HEK293 (cell line): ENCODE measurements around the gene TLK1.

Source experiments
- CTCF ChIA-PET: fragments of 350-600 bp; formaldehyde crosslinking; extraction: SDS; loops from one replicate; lab custom pipeline; 2021; ENCODE audit warnings: antibody characterized with exemption; lab: Yijun Ruan, JAX
- POLR2A ChIA-PET: fragments of 300-600 bp; formaldehyde crosslinking; extraction: SDS; loops from one replicate; lab custom pipeline; 2020; ENCODE audit warnings: antibody characterized with exemption, inconsistent platforms; lab: Yijun Ruan, JAX
- H3K27ac ChIP-seq: fragments of 200-500 bp; sonication (Bioruptor generic); 2 replicates; pipeline ENCODE4 v1.5.1; 2014; ENCODE audit warnings: low read depth, low read length, control low read depth, inconsistent platforms; ENCODE audit errors: extremely low read depth
- H3K36me3 ChIP-seq, 2 experiments: fragments of 200-500 bp in 1 of 2; sonication (Bioruptor generic) in 1 of 2; 1 replicate in 1 of 2; 2 replicates in 1 of 2; pipeline ENCODE4 v1.5.1; 2014 to 2017; ENCODE audit warnings: inconsistent platforms in 2 of 2, low read length in 2 of 2; ENCODE audit not compliant: control insufficient read depth in 2 of 2, insufficient read depth in 1 of 2
- H3K4me1 ChIP-seq: fragments of 200-500 bp; sonication (Bioruptor generic); 2 replicates; pipeline ENCODE4 v1.5.1; 2014; ENCODE audit warnings: mild to moderate bottlenecking, low read length, inconsistent platforms; ENCODE audit not compliant: control insufficient read depth, insufficient read depth
- H3K4me3 ChIP-seq: 2 replicates; pipeline ENCODE4 v1.5.1; 2011; ENCODE audit warnings: low read depth, mild to moderate bottlenecking, control low read depth, low read length, moderate library complexity
- H3K9me3 ChIP-seq: fragments of 200-500 bp; sonication (Bioruptor generic); 2 replicates; pipeline ENCODE4 v1.5.1; 2014; ENCODE audit warnings: low read depth, low read length, inconsistent platforms; ENCODE audit not compliant: control insufficient read depth, insufficient read depth
- BCL11B ChIP-seq: fragments of 450-650 bp; formaldehyde crosslinking; IDR thresholded peaks from 2 replicates; pipeline ENCODE4 v1.5.1; 2016; ENCODE audit warnings: low read depth, missing biosample characterization, missing genetic modification characterization
- IKZF3 ChIP-seq: fragments of 450-650 bp; IDR thresholded peaks from 2 replicates; pipeline ENCODE4 v1.5.0; 2018; ENCODE audit warnings: missing biosample characterization, mild to moderate bottlenecking, missing genetic modification characterization, moderate library complexity
- SP3 ChIP-seq: fragments of 450-650 bp; formaldehyde crosslinking; IDR thresholded peaks from 2 replicates; pipeline ENCODE4 v1.5.1; 2016; ENCODE audit warnings: missing biosample characterization, missing genetic modification characterization
- ZEB2 ChIP-seq: fragments of 450-650 bp; formaldehyde crosslinking; IDR thresholded peaks from 2 replicates; pipeline ENCODE4 v1.5.1; 2016; ENCODE audit warnings: missing biosample characterization, missing genetic modification characterization
- ZFP3 ChIP-seq: fragments of 450-650 bp; formaldehyde crosslinking; IDR thresholded peaks from 2 replicates; pipeline ENCODE4 v1.5.1; 2016; ENCODE audit warnings: low read depth, missing biosample characterization, missing genetic modification characterization
- ZNF16 ChIP-seq: fragments of 450-650 bp; formaldehyde crosslinking; IDR thresholded peaks from 2 replicates; pipeline ENCODE4 v1.5.1; 2016; ENCODE audit warnings: low read depth, missing biosample characterization, missing genetic modification characterization
- ZNF19 ChIP-seq: fragments of 450-650 bp; formaldehyde crosslinking; IDR thresholded peaks from 2 replicates; pipeline ENCODE4; 2016; ENCODE audit warnings: missing biosample characterization, missing genetic modification characterization, low read depth
- ZNF302 ChIP-seq: fragments of 450-650 bp; formaldehyde crosslinking; IDR thresholded peaks from 2 replicates; pipeline ENCODE4 v1.5.1; 2016; ENCODE audit warnings: missing biosample characterization, missing genetic modification characterization, low read depth
- ZNF354C ChIP-seq: fragments of 450-650 bp; formaldehyde crosslinking; IDR thresholded peaks from 2 replicates; pipeline ENCODE4 v1.5.1; 2016; ENCODE audit warnings: missing biosample characterization, missing genetic modification characterization, low read depth, borderline replicate concordance
- ZNF521 ChIP-seq: fragments of 450-650 bp; formaldehyde crosslinking; IDR thresholded peaks from 2 replicates; pipeline ENCODE4 v1.5.1; 2017; ENCODE audit warnings: missing biosample characterization, mild to moderate bottlenecking, missing genetic modification characterization
- ZNF560 ChIP-seq: fragments of 450-650 bp; formaldehyde crosslinking; IDR thresholded peaks from 2 replicates; pipeline ENCODE4 v1.5.1; 2017; ENCODE audit warnings: missing biosample characterization, missing genetic modification characterization, borderline replicate concordance
- ZNF629 ChIP-seq: fragments of 450-650 bp; formaldehyde crosslinking; IDR thresholded peaks from 2 replicates; pipeline ENCODE4 v1.5.1; 2017; ENCODE audit warnings: missing biosample characterization, missing genetic modification characterization
- ZNF791 ChIP-seq: fragments of 450-650 bp; formaldehyde crosslinking; IDR thresholded peaks from 2 replicates; pipeline ENCODE4 v1.5.1; 2016; ENCODE audit warnings: missing biosample characterization, missing genetic modification characterization
- TF ChIP-seq, protein P1 (sequence below): fragments of 450-650 bp; formaldehyde crosslinking; IDR thresholded peaks from 2 replicates; pipeline ENCODE4 v1.5.1; 2016; ENCODE audit warnings: missing biosample characterization, missing genetic modification characterization
- TF ChIP-seq, protein P2 (sequence below): fragments of 450-650 bp; IDR thresholded peaks from 2 replicates; pipeline ENCODE4 v1.5.1; 2018; ENCODE audit warnings: missing biosample characterization, mild to moderate bottlenecking, missing genetic modification characterization
- TF ChIP-seq, protein P3 (sequence below): fragments of 450-650 bp; IDR thresholded peaks from 2 replicates; pipeline ENCODE4 v1.5.1; 2018; ENCODE audit warnings: missing biosample characterization, missing genetic modification characterization
- TF ChIP-seq, protein P4 (sequence below): IDR thresholded peaks from 2 replicates; pipeline ENCODE4 v1.6.1; 2011; ENCODE audit warnings: mild to moderate bottlenecking, low read depth, low read length, borderline replicate concordance
- TF ChIP-seq, protein P5 (sequence below): fragments of 450-650 bp; formaldehyde crosslinking; IDR thresholded peaks from 2 replicates; pipeline ENCODE4 v1.5.1; 2016; ENCODE audit warnings: missing biosample characterization, missing genetic modification characterization
- TF ChIP-seq, protein P6 (sequence below): fragments of 450-650 bp; formaldehyde crosslinking; IDR thresholded peaks from 2 replicates; pipeline ENCODE4 v1.5.1; 2016; ENCODE audit warnings: missing biosample characterization, missing genetic modification characterization
- TF ChIP-seq, protein P7 (sequence below): fragments of 450-650 bp; formaldehyde crosslinking; IDR thresholded peaks from 2 replicates; pipeline ENCODE4; 2016; ENCODE audit warnings: missing biosample characterization, missing genetic modification characterization
- TF ChIP-seq, protein P8 (sequence below): fragments of 450-650 bp; formaldehyde crosslinking; IDR thresholded peaks from 2 replicates; pipeline ENCODE4 v1.5.1; 2016; ENCODE audit warnings: missing biosample characterization, missing genetic modification characterization

Gene TLK1

DNA sequence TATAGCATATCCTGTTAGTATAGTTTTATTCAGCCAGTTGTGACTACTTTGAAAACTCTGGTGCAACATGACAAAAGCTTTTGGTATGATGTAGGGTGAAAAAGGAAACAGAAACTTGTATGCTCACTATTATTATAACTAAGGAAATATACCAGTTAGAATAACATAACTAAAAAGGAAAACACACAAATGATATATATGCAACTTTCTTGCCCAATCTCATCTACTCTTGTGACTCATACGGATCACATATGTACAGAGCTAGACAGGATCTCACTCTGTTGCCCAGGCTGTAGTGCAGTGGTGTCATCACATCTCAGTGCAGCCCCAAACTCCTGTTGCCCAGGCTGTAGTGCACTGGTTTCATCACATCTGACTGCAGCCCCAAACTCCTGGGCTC, 12.4 kb upstream of the TLK1 start (continued):
- TF ChIP-seq, protein P1, sequence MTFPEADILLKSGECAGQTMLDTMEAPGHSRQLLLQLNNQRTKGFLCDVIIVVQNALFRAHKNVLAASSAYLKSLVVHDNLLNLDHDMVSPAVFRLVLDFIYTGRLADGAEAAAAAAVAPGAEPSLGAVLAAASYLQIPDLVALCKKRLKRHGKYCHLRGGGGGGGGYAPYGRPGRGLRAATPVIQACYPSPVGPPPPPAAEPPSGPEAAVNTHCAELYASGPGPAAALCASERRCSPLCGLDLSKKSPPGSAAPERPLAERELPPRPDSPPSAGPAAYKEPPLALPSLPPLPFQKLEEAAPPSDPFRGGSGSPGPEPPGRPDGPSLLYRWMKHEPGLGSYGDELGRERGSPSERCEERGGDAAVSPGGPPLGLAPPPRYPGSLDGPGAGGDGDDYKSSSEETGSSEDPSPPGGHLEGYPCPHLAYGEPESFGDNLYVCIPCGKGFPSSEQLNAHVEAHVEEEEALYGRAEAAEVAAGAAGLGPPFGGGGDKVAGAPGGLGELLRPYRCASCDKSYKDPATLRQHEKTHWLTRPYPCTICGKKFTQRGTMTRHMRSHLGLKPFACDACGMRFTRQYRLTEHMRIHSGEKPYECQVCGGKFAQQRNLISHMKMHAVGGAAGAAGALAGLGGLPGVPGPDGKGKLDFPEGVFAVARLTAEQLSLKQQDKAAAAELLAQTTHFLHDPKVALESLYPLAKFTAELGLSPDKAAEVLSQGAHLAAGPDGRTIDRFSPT = no peak
- TF ChIP-seq ZNF16 (tag by site-specific recombination) (no peak), ZNF629 (tag by site-specific recombination) (no peak)

DNA sequence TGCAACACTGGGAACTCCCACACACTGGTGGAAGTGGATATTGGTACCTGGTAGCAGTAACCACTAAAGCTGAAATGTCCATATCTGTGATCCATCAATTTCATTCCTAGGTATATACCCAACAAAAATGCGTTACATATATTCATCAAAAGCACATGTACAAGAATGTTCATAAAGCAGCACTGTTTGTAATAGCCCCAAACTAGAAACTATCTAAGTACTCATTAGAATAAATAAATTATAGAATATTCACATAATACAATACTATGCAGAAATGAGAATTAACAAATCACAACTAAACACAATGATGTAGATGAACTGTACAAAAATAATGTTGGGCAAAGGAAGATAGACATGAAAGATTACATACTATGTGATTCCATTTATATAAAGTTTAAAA, 11.1 kb upstream of the TLK1 start:
- no peaks in the 10 kb centered on the region for H3K36me3 ChIP-seq
- H3K4me3 ChIP-seq = no peak overlapping the region
- TF ChIP-seq ZEB2 (no peak), ZFP3 (no peak), ZNF629 (tag by site-specific recombination) (no peak), ZNF19 (tag by site-specific recombination) (no peak), ZNF791 (tag by site-specific recombination) (no peak), BCL11B (tag by site-specific recombination) (no peak), ZNF521 (no peak), IKZF3 (tag by site-specific recombination) (no peak), ZNF354C (no peak), ZNF302 (tag by site-specific recombination) (no peak), ZNF560 (tag by site-specific recombination) (no peak), SP3 (tag by site-specific recombination) (no peak)
- TF ChIP-seq, protein P2, sequence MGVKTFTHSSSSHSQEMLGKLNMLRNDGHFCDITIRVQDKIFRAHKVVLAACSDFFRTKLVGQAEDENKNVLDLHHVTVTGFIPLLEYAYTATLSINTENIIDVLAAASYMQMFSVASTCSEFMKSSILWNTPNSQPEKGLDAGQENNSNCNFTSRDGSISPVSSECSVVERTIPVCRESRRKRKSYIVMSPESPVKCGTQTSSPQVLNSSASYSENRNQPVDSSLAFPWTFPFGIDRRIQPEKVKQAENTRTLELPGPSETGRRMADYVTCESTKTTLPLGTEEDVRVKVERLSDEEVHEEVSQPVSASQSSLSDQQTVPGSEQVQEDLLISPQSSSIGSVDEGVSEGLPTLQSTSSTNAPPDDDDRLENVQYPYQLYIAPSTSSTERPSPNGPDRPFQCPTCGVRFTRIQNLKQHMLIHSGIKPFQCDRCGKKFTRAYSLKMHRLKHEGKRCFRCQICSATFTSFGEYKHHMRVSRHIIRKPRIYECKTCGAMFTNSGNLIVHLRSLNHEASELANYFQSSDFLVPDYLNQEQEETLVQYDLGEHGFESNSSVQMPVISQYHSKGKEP = no peak
- TF ChIP-seq, protein P3, sequence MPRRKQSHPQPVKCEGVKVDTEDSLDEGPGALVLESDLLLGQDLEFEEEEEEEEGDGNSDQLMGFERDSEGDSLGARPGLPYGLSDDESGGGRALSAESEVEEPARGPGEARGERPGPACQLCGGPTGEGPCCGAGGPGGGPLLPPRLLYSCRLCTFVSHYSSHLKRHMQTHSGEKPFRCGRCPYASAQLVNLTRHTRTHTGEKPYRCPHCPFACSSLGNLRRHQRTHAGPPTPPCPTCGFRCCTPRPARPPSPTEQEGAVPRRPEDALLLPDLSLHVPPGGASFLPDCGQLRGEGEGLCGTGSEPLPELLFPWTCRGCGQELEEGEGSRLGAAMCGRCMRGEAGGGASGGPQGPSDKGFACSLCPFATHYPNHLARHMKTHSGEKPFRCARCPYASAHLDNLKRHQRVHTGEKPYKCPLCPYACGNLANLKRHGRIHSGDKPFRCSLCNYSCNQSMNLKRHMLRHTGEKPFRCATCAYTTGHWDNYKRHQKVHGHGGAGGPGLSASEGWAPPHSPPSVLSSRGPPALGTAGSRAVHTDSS (tag by site-specific recombination) = no peak
- TF ChIP-seq, protein P4, sequence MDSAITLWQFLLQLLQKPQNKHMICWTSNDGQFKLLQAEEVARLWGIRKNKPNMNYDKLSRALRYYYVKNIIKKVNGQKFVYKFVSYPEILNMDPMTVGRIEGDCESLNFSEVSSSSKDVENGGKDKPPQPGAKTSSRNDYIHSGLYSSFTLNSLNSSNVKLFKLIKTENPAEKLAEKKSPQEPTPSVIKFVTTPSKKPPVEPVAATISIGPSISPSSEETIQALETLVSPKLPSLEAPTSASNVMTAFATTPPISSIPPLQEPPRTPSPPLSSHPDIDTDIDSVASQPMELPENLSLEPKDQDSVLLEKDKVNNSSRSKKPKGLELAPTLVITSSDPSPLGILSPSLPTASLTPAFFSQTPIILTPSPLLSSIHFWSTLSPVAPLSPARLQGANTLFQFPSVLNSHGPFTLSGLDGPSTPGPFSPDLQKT = no peak
- TF ChIP-seq, protein P5, sequence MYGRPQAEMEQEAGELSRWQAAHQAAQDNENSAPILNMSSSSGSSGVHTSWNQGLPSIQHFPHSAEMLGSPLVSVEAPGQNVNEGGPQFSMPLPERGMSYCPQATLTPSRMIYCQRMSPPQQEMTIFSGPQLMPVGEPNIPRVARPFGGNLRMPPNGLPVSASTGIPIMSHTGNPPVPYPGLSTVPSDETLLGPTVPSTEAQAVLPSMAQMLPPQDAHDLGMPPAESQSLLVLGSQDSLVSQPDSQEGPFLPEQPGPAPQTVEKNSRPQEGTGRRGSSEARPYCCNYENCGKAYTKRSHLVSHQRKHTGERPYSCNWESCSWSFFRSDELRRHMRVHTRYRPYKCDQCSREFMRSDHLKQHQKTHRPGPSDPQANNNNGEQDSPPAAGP (tag by site-specific recombination) = no peak
- TF ChIP-seq, protein P6, sequence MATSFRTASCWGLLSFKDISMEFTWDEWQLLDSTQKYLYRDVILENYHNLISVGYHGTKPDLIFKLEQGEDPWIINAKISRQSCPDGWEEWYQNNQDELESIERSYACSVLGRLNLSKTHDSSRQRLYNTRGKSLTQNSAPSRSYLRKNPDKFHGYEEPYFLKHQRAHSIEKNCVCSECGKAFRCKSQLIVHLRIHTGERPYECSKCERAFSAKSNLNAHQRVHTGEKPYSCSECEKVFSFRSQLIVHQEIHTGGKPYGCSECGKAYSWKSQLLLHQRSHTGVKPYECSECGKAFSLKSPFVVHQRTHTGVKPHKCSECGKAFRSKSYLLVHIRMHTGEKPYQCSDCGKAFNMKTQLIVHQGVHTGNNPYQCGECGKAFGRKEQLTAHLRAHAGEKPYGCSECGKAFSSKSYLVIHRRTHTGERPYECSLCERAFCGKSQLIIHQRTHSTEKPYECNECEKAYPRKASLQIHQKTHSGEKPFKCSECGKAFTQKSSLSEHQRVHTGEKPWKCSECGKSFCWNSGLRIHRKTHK = no peak
- TF ChIP-seq, protein P7, sequence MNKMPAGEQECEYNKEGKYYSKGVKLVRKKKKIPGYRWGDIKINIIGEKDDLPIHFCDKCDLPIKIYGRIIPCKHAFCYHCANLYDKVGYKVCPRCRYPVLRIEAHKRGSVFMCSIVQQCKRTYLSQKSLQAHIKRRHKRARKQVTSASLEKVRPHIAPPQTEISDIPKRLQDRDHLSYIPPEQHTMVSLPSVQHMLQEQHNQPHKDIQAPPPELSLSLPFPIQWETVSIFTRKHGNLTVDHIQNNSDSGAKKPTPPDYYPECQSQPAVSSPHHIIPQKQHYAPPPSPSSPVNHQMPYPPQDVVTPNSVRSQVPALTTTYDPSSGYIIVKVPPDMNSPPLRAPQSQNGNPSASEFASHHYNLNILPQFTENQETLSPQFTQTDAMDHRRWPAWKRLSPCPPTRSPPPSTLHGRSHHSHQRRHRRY (tag by site-specific recombination) = no peak
- TF ChIP-seq, protein P8, sequence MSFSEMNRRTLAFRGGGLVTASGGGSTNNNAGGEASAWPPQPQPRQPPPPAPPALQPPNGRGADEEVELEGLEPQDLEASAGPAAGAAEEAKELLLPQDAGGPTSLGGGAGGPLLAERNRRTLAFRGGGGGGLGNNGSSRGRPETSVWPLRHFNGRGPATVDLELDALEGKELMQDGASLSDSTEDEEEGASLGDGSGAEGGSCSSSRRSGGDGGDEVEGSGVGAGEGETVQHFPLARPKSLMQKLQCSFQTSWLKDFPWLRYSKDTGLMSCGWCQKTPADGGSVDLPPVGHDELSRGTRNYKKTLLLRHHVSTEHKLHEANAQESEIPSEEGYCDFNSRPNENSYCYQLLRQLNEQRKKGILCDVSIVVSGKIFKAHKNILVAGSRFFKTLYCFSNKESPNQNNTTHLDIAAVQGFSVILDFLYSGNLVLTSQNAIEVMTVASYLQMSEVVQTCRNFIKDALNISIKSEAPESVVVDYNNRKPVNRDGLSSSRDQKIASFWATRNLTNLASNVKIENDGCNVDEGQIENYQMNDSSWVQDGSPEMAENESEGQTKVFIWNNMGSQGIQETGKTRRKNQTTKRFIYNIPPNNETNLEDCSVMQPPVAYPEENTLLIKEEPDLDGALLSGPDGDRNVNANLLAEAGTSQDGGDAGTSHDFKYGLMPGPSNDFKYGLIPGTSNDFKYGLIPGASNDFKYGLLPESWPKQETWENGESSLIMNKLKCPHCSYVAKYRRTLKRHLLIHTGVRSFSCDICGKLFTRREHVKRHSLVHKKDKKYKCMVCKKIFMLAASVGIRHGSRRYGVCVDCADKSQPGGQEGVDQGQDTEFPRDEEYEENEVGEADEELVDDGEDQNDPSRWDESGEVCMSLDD (tag by site-specific recombination) = no peak
- POLR2A ChIA-PET = no interaction called here
- H3K27ac ChIP-seq = no peak overlapping the region
- no peaks in the 10 kb centered on the region for H3K4me1 ChIP-seq
- H3K9me3 ChIP-seq = no peaks in the 10 kb centered on the region
- CTCF ChIA-PET = interaction anchor here (0.7 kb wide), 1 partner anchor 822 kb away, joined by 3 read pairs; no protein-coding TSS in a partner anchor
